GM10847 (cell line): Measurements from ENCODE around the gene PELI2.

Experiments
- POLR2A ChIP-seq: IDR thresholded peaks from 2 replicates; pipeline ENCODE4 v1.6.1; 2011; ENCODE audit not compliant: insufficient read length; ENCODE audit errors: extremely low read depth

PELI2 gene

DNA sequence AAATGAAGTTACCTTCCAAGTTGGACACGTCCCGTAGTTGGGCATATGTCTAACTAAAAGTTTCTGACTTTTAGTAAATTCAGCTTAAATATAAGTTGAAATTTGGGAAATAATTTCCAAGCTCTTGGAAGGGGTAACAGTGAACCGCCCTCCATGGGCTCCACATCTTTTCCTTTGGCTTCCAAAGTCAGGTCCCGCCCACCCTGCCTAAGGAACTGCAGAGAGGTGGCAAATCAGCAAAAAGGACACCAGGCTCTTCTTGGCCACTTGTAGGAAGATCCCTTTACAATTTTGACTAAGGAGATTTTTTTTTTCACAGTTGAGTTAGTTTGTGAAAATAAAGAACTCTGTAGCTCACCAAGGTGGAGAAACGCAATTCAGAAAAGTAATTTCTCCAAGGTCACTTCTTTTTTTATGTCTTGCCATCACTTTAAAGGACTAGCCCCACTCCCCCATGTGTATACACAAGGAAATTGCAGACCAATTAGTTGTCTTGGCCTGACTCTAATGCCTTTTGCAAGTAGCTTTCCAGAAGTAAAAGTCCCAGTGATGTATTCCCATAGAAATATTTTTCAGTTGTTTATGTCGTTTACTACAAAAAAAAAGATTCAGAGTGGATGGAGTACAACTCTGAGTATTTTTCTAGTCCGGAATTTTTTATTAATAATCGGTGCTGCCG lies 181.2 kb downstream of the PELI2 start:
- TF ChIP-seq POLR2A, result no peak

DNA sequence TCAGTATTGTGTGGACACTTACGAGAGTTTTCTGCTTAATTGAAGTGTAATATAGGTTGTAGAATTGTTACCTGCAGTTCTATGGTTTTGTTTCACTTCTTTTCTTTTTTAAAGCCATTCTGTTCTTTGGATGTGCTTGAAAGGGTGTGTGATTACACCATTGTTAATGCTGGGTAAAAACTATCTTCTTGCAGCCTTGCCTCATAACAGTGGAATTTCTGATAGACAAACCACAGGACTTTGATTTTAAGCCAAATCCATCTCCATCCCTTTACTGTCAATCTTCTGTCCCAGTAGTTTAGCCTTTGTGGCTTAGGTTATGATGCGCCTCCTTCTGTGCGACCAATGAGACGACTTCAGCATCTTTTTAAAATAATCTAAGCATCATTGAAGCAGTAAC lies 182.3 kb downstream of the PELI2 start:
- no peak for TF ChIP-seq POLR2A

DNA sequence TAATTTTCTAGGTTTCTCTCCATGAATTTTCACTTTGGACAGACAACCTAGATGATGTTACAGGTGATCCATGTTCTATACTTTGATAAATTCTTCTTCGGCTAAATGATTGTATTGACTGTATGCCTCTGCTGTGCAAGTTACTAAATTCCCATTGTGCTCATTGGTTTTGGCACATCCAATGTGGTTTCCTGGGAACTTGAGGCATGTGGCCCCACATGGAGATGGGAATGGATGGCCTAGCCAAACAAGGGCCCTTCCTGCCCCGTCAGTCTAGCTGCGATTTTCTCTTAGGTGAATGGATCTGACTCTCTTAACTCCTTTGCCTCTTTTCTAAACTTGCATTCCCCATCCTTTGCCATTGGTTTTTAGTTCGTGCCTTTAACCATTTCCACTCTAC lies 186.2 kb downstream of the PELI2 start:
- no peak for TF ChIP-seq POLR2A

DNA sequence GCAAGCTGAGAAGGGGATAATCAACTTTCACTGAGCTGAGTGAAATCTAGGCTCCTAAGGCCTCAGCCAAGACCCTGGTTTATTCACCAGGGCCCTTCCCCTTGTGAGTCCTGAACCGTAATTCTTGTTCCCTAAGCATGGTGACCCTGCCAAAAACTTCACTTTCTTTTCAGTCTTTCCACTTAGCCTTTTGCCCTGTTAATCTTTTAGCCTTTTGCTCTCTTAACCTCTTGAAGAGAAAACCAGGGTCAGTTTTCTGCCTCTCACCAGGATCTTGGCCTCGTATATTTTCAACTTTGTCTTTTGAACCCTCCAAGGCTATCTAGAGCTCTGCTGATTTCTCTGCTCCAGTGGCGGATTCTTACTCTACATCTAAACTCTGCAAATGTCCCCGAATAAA lies 191.0 kb downstream of the PELI2 start:
- TF ChIP-seq POLR2A, result no peak

DNA sequence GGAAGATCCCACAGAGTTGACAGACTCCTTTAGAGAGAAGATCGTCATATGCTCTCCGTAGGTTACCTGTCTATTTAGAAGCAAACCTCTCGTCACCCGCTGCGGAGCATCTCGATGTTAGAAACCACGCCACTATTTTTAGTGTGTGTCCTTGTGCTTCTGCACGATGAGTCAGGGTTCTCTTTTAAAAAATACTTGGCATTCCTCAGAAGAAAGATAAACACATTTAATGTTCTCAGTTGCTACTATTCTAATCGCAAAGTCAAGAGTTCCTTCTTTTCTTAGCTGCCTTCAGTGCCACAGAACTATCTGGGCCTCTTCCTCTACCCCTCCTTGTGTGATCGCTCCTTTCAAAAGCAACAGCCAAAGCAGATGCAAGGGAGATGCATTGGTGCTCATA lies 192.4 kb downstream of the PELI2 start:
- TF ChIP-seq POLR2A, result no peak

DNA sequence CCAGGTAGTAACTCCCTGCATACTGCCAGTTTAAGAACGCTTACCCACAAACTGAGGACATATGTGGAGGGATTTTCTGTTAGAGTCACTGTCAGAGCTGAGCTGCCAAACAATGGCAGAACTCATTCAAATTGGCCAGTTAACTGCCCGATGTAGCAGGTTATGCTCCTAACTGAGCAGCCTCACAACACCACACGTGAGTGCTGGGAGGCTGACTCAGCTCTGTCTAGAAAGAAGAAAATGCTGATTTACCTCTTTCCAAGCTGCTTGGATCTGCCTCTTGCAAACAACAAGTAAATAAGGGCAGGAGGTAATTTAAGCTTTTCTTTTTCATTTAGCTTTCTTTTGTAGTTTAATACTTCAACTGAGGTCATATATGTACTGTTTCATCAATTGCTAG lies 195.6 kb downstream of the PELI2 start:
- no peak for TF ChIP-seq POLR2A

DNA sequence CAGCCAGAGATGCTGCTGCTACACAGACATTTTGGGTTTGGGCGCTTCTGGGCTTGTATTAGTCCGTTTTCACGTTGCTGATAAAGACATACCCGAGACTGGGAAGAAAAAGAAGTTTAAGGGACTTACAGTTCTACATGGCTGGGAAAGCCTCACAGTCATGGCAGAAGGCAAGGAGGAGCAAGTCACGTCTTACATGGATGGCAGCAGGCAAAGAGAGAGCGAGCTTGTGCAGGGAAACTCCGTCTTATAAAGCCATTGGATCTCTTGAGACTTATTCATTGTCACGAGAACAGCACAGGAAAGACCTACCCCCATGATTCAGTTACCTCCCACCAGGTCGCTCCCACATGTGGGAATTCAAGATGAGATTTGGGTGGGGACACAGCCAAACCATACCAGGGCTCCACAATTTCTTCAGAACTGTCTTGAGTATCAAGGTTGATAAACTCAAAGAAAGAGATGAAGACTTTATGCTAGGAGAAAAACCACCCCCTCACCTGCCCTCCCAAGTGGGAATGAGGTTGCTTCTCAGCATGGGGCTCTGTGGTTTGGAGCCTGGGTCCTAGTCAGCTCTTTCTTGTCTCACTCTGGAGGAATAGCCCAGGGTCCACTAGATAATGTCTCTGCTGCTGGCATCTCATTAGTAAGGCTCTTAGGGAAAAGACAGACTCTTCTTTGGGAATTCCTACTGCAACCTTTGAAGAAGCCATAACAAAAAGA lies 200.3 kb downstream of the PELI2 start:
- TF ChIP-seq POLR2A, result no peak

DNA sequence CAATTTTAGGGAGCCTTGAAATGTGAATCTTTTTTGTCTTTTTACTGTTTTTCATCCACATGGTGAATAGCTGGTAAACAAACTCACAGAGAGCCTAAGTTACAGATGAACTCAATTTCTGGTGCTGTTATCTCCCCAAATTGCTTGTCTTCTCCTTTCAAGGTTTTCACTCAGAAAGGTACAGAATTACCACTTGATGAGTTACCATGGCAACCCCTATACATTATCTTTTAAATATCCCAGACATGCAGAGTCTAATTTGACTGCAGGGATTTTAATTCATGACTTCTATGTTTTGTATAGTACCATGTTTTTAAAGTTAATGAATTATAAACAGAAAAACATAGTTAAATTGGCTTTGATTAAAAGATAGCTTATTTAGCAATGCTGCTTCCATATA lies 203.7 kb downstream of the PELI2 start:
- TF ChIP-seq POLR2A, result no peak

DNA sequence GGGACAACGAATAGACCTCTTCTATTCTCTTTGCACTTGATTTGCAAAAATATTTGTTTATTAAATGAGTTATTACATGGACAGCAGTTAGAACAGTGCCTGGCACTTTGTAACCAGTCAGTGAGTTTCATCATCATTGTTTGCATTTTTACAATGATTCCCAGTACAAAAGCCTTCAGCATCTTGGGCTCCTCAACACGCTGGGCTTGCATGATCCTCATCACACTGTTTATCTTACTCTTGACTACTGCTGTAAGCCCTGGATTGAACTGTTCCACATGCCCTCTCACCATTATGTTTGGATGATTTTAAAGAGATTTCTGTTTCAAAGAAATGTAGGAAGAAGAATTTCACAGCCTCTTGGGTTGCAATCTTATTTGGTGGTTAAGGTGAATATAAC lies 204.3 kb downstream of the PELI2 start:
- no peak for TF ChIP-seq POLR2A

DNA sequence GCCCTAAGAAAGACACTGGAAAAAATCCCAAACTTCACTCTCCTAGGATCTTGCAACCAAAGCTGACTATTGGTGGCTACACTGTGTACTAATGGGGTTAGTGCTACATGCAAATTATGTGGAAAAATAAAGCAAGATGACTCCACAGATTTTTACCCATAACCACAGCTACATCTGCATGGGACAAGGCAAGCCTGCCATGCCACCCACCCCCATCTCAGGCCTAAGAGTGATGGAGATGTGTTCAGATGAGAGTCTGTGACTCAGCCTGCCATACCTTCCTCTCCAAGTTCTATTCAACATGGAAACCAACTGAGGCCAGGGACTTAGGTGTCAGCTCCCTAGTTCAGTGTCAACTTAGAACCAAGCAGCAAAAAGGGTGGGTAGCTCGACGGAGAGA lies 206.2 kb downstream of the PELI2 start:
- TF ChIP-seq POLR2A, result no peak

DNA sequence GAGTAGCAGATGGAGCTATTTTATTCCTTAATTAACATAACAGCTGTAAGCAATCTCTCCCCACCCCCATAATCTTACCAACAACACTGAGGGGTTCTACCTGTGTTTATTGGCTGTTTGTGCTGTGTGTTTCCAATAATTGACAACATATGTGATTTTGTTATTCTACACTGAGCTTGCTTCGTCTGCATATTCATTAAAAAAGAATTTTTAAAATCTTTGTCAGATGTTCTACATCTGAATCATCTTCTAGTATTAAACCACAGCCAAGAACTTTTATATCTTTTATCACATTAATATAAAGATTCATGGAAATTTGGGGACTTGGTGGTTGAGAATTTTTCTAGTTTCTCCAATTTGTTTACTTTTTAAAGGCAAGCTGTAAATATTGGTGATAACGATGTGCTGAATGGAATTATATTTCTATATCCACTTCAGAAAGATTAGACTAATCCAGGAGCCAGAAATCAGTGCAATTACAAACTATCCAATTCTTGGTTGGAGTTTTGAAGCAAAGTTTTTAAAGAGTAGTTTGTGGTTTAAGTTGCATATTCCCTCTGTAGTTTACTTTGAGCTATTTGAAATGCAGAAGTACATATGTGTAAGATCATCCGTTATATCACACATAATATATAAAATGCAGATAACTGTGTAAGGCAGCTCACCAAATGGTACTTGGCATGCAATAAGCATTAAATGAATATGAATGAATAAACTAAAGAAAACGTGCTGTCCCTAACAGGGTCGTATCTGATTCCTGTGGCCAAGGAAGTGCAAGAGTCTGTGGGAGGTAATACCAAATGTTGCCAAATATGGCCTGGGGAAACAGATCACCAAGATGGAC lies 206.9 kb downstream of the PELI2 start:
- TF ChIP-seq POLR2A, result no peak

DNA sequence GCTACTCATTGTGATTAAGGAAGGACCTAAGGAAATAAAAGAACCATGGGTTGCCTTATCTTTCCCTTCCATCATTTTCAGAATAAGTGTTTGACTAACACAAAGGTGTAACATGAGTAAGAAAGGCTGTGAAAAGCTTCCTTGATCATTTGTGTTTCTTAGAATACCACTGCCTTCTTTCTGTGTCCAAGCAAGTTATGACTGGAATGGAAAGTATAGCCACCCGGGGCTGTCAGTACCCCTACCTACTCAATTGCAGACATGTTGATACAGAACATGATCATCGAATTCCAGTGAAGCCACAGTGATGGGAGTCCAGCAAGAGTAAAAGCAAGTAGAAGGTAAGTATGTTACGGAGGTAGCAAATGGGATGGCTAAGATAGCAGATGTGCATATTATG lies 209.8 kb downstream of the PELI2 start:
- TF ChIP-seq POLR2A, result no peak

DNA sequence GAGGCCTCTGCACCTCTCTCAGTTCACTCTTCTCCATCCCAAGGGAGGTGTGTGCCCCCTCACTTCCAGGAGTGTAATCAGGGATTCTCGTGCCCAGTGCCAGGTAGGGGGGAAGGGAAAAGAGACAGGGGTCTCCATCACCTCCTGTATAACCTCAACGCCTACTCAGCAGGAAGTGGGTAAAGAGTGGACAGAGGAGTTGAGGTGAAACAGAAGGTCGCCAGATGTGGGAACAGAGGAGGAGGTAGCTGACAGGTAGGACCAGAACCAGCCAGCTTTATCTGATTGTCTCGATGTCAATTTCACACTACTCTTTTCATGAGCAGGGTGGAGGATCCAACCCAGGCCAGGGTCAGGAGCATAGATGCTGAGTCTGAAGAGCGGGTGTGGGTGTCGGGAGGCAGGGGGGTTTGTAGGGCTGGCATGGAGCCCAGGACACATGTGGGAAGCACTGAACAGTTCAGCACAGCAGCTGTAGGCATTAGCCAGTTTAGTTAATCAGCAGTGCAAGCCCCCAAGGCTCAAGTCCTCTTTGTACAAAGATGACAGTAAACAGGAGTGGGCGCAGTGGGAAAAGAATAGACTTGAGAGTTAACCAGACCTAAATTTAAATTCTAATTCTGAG lies 213.5 kb downstream of the PELI2 start:
- TF ChIP-seq POLR2A, result no peak

DNA sequence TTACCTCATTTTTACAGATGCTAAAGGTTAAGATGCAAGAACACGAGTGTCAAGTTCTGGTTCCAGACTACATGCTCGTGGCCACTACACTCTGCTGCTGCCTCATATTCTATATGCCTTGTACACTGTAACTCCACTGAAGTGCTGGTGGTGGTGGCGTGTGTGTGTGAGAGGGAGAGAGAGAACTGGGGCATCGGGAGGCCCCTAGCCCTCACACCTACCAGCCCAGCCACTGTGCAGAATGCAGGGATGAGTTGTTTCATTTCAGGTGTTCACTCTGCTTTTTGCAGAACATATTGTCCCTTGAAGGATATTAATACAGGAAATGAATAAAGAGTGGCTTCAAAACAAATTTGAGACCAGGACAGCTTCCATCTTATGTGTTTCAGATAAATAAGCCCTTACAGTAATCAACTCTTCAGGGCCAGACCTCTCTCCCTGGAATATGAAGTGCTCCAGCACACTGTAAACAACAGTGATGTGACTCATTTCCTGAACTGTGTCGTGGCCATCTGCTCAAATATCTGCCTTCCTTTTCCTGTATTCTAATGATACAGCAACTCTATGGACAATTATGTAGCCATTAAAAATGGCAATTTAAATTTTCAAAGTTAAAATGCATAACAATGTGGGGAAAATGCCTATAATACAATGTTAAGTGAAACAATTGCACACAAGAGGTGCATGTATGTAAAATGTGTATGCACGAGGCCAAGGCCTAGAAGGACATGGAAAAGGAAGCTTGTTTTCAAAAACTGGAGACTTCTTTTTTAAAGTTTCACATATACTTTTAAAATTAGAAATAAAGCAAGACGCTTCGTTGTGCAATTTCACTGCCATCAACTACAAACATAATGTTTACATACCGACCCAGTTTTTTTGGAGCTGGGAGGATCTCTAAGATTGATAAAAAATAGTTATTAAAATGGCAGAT lies 215.4 kb downstream of the PELI2 start:
- no peak for TF ChIP-seq POLR2A
